OCI-LY3 (cell line): Measurements from ENCODE around the gene CMPK2.

ENCODE experiments used
- H2AFZ ChIP-seq: fragments of 200-600, 300-600 bp; shearing (Covaris generic); 2 replicates; pipeline ENCODE4 v1.6.0; 2014; ENCODE audit warnings: antibody characterized with exemption, low read depth, low read length
- H3K27ac ChIP-seq: fragments of 200-600, 300-600 bp; sonication (generic); 2 replicates; pipeline ENCODE4 v1.5.1; 2014; ENCODE audit warnings: mild to moderate bottlenecking, low read length, moderate library complexity, mixed read lengths
- H3K27me3 ChIP-seq: fragments of 200-600, 300-600 bp; sonication (generic); 2 replicates; pipeline ENCODE4 v1.6.1; 2014; ENCODE audit warnings: low read depth, low read length, mixed read lengths
- H3K36me3 ChIP-seq: fragments of 200-600, 300-600 bp; sonication (generic); replicated peaks from 2 replicates; pipeline ENCODE3; 2014; ENCODE audit warnings: low read depth, low read length, mixed read lengths
- H3K4me1 ChIP-seq: fragments of 300-600, 200-600 bp; sonication (generic); 2 replicates; pipeline ENCODE4 v1.6.1; 2014; ENCODE audit warnings: low read length, mixed read lengths
- H3K4me2 ChIP-seq: fragments of 200-600, 300-600 bp; sonication (generic); 2 replicates; pipeline ENCODE4 v1.6.1; 2014; ENCODE audit warnings: low read length, mixed read lengths
- H3K4me3 ChIP-seq: fragments of 300-600, 200-600 bp; sonication (generic); 2 replicates; pipeline ENCODE4 v1.5.1; 2014; ENCODE audit warnings: antibody characterized with exemption, mild to moderate bottlenecking, low read length, moderate library complexity
- H3K79me2 ChIP-seq: fragments of 300-600, 200-600 bp; shearing (Covaris generic); 2 replicates; pipeline ENCODE4 v1.6.1; 2014; ENCODE audit warnings: mild to moderate bottlenecking, low read length, mixed read lengths
- H3K9ac ChIP-seq: fragments of 300-600, 200-600 bp; shearing (Covaris generic); 2 replicates; pipeline ENCODE4 v1.6.0; 2014; ENCODE audit warnings: mild to moderate bottlenecking, low read length, moderate library complexity
- H3K9me3 ChIP-seq: fragments of 200-600, 300-600 bp; shearing (Covaris generic); 2 replicates; pipeline ENCODE4 v1.6.1; 2014; ENCODE audit warnings: low read length, mixed read lengths; ENCODE audit not compliant: insufficient read depth
- H4K20me1 ChIP-seq: fragments of 200-600, 300-600 bp; sonication (generic); 2 replicates; pipeline ENCODE4 v1.6.1; 2016; ENCODE audit warnings: low read length, mixed read lengths; ENCODE audit not compliant: insufficient read depth
- CTCF ChIP-seq: fragments of 200-600, 300-600 bp; sonication (generic); IDR thresholded peaks from 2 replicates; pipeline ENCODE4 v1.5.1; 2014; ENCODE audit warnings: antibody characterized with exemption, low read length, low read depth
- EZH2phosphoT487 ChIP-seq: fragments of 200-600 bp; shearing (Covaris generic); IDR thresholded peaks from 2 replicates; pipeline ENCODE4 v1.6.1; 2018; ENCODE audit warnings: antibody characterized with exemption, mixed run types, low read depth

Gene CMPK2

GRCh38 chr2:6828299-6828584, 37.5 kb downstream of the CMPK2 start:
- H3K9me3 ChIP-seq, result no peaks in the 10 kb centered on the region
- TF ChIP-seq CTCF (peak; percentile 43), EZH2phosphoT487 (no peak)
- no peak overlapping the region for H2AFZ ChIP-seq
- no peaks in the 10 kb centered on the region for H3K79me2 ChIP-seq
- no peak overlapping the region for H3K4me3 ChIP-seq
- H3K36me3 ChIP-seq, result no peaks in the 10 kb centered on the region
- H3K4me2 ChIP-seq, result peak overlapping the region; percentile 23; the same call in 1 of the 2 replicates
- H4K20me1 ChIP-seq, result no peaks in the 10 kb centered on the region
- peaks cover 2% of the 10 kb centered on the region; the same call in 1 of the 2 replicates for H3K4me1 ChIP-seq
- H3K9ac ChIP-seq, result no peak overlapping the region
- H3K27ac ChIP-seq, result no peak overlapping the region
- H3K27me3 ChIP-seq, result no peaks in the 10 kb centered on the region

- TF ChIP-seq EZH2phosphoT487 (no peak), CTCF (no peak)
- peaks cover 2% of the 10 kb centered on the region; the same call in 1 of the 2 replicates for H3K4me1 ChIP-seq
- no peaks in the 10 kb centered on the region for H3K27me3 ChIP-seq
- no peaks in the 10 kb centered on the region for H3K79me2 ChIP-seq
- H3K4me2 ChIP-seq, result peak overlapping the region; percentile 23; the same call in 1 of the 2 replicates
- H3K4me3 ChIP-seq, result no peak overlapping the region
- H3K9ac ChIP-seq, result no peak overlapping the region
- H3K27ac ChIP-seq, result no peak overlapping the region
- H4K20me1 ChIP-seq, result no peaks in the 10 kb centered on the region
- H3K36me3 ChIP-seq, result no peaks in the 10 kb centered on the region
- H2AFZ ChIP-seq, result no peak overlapping the region
- H3K9me3 ChIP-seq, result no peaks in the 10 kb centered on the region
These were observed 38.0 kb downstream of the CMPK2 start for GRCh38 chr2:6827566-6828298.

GRCh38 chr2:6826081-6826913, 39.4 kb downstream of the CMPK2 start:
- H3K36me3 ChIP-seq, result no peaks in the 10 kb centered on the region
- H3K4me3 ChIP-seq, result no peak overlapping the region
- H3K4me1 ChIP-seq, result peaks cover 2% of the 10 kb centered on the region; the same call in 1 of the 2 replicates
- no peak overlapping the region for H3K9ac ChIP-seq
- no peaks in the 10 kb centered on the region for H4K20me1 ChIP-seq
- H3K79me2 ChIP-seq, result no peaks in the 10 kb centered on the region
- H3K9me3 ChIP-seq, result no peaks in the 10 kb centered on the region
- no peak overlapping the region for H3K27ac ChIP-seq
- H2AFZ ChIP-seq, result no peak overlapping the region
- H3K4me2 ChIP-seq, result no peak overlapping the region
- TF ChIP-seq EZH2phosphoT487, result no peak
- peak; percentile 73 for TF ChIP-seq CTCF
- 0 out of 2 replicates have a peak, but pooled peaks cover 3% of the 10 kb centered on the region for H3K27me3 ChIP-seq

GRCh38 chr2:6824962-6825361, 40.7 kb downstream of the CMPK2 start:
- Histone ChIP-seq H3K4me1 (peaks cover 2% of the 10 kb centered on the region; the same call in 1 of the 2 replicates), H3K9ac (no peak overlapping the region), H3K27me3 (0 out of 2 replicates have a peak, but pooled peaks cover 3% of the 10 kb centered on the region), H3K9me3 (no peaks in the 10 kb centered on the region), H3K4me2 (no peak overlapping the region), H3K4me3 (no peak overlapping the region), H3K79me2 (no peaks in the 10 kb centered on the region), H3K36me3 (no peaks in the 10 kb centered on the region), H3K27ac (no peak overlapping the region), H4K20me1 (no peaks in the 10 kb centered on the region), H2AFZ (no peak overlapping the region)
- TF ChIP-seq EZH2phosphoT487, result no peak
- no peak for TF ChIP-seq CTCF
